Vagina (tissue), 2 donors: Measurements from ENCODE around the gene POU2F3.

Experiments
- POLR2AphosphoS5 ChIP-seq, 2 donors: sonication (generic); formaldehyde crosslinking; IDR thresholded peaks; one replicate each; pipeline ENCODE4 v1.9.0; 2017; ENCODE audit warnings: antibody characterized with exemption in 2 of 2, mild to moderate bottlenecking in 2 of 2, low read depth in 1 of 2; ENCODE audit not compliant: insufficient read depth in 1 of 2
- TF ChIP-seq, protein P1 (sequence below), 3 experiments: fragments of 450-650 bp in 2 of 3; fragments of 200-600 bp in 1 of 3; sonication (generic) in 1 of 3; IDR thresholded peaks; one replicate each; pipeline ENCODE4 v1.5.1; 2017 to 2019; ENCODE audit warnings: antibody characterized with exemption in 3 of 3, mild to moderate bottlenecking in 2 of 3, moderate library complexity in 2 of 3

DNA sequence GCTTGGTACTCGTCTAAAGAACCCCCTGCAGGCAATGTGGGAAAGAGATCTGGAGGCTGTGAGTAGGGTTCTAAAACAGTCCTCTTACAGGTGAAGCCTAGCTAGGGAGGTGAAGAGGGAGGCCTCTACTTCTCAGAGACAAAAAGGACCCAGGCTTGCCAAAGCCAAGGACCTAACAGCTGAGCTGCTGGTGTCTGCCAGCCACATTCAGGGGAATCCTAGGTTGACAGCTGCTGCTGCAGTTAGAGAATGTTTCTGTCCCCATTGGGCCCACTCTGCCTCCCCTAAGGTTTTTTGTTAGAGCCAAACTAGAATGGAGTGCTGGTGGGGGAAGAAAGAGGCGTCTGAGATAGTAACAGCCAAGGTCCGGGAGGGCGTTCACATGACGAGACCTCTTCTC lies 58.5 kb downstream of the POU2F3 start:
- TF ChIP-seq, protein P1, sequence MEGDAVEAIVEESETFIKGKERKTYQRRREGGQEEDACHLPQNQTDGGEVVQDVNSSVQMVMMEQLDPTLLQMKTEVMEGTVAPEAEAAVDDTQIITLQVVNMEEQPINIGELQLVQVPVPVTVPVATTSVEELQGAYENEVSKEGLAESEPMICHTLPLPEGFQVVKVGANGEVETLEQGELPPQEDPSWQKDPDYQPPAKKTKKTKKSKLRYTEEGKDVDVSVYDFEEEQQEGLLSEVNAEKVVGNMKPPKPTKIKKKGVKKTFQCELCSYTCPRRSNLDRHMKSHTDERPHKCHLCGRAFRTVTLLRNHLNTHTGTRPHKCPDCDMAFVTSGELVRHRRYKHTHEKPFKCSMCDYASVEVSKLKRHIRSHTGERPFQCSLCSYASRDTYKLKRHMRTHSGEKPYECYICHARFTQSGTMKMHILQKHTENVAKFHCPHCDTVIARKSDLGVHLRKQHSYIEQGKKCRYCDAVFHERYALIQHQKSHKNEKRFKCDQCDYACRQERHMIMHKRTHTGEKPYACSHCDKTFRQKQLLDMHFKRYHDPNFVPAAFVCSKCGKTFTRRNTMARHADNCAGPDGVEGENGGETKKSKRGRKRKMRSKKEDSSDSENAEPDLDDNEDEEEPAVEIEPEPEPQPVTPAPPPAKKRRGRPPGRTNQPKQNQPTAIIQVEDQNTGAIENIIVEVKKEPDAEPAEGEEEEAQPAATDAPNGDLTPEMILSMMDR (IDR thresholded peaks at IDR 0.05) = no peak
- TF ChIP-seq POLR2AphosphoS5 (IDR thresholded peaks at IDR 0.05; ENCODE audit: insufficient read depth in 1 of 2, low read depth in 1 of 2) = no peak
